Right ventricle myocardium inferior (tissue), 1 donor: ENCODE data around the gene PCED1B. TPM values are rescaled to one million over a fixed set of nuclear protein-coding genes. Genes with fewer than 3 reads are reported as not detected.

Source experiments
- ATAC-seq: fragments of 200-7000 bp; cut with Tn5 transposase; one replicate; pipeline ENCODE4 v1.9.1; 2020; ENCODE audit warnings: mild to moderate bottlenecking, moderate library complexity
- DNase-seq: peaks from one replicate; pipeline ENCODE4 v3.0.0; 2021; ENCODE audit errors: missing footprints
- intact Hi-C: fragments of 100-400 bp; cut with DNase I; formaldehyde crosslinking; loops from one replicate; pipeline ENCODE4 v1.11.0; 2022
- total RNA-seq: library from RNA; stranded (reverse); fragmentation: NEBNext Ultra II Directional; extraction: Animal tissue kit (Norgen Biotek cat#: 25700); gene quantifications from one replicate; pipeline ENCODE4 v1.2.1, GENCODE V29; 2021
- donor health status: DM: no; HTN: yes; CAD: no; lungs with severe emphysema.

Gene PCED1B
- total RNA-seq, 1 donor from 2014 or later: 0.89 TPM

DNA sequence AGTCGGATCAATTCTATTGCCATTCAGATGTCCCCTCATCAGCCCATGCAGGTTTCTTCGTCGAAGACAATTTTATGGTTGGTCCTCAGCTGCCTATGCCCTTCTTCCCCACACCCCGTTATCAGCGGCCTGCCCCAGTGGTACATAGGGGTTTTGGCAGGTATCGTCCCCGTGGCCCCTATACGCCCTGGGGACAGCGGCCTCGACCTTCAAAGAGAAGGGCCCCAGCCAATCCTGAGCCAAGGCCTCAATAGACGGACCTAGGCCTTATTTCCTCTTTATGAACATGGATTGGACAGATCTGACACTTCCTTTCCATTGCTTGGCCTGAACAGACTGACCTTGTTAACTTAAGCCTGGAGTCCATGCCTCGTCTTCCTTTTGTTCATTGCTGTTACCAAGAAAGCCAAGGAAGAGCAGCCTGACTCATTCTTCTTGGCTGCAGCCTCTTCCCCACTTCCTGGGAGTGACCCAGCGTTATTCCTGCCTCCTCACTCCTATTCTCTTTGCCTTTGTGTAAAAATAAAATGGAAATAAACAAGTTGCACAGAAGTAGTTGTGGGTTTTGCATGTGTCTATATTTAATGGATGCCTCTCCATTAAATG lies 156.8 kb downstream of the PCED1B start:
- intact Hi-C loops: no loop called here
- ATAC-seq (peak; percentile 52), DNase-seq (peak; percentile 65)

DNA sequence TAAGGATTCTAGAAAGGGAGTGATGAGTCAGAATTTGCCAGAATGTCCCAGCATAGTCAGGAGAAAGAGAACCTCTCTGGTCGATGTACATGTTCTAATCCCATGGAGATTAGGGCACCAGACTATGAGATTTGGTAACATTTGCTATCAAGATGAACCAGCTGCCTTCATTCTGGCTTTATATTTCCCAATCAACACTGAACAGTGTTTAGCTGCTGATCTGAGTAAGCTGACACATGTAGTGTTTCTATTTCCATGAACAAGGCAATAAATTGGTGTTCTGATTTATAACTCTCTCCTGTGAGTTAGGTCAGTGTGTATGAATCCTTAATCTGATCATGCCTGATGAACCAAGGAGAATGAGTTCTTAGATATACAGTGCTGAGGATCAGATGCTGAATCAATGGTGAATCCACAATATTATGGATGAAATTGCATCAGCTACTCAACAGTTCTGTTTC lies 158.4 kb downstream of the PCED1B start:
- ATAC-seq: peak; percentile 10
- intact Hi-C loops: no loop called here

DNA sequence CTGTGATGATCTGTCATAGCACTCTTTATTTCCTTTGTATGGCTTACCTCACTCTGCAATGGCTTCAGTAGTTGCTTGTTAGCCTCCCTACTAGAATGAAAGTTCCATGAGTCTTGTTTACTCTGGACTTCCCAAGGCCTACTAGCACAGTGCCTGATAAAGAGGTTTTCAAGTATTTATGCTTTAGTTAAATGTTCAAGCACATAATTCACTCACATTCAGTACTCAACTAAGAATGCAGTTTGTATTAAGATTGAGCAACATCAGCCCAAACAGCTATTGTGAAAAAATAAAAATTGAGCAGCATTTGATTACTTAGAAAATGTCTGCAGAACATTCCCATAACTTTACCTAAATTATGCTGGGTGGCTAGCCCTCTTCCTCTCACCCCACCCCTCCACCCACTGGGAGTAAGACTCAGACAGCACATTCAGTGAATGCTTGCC lies 159.3 kb downstream of the PCED1B start:
- ATAC-seq (no peak), DNase-seq (no peak)
- intact Hi-C loops: no loop called here

More for the DNA sequence above, 158.4 kb downstream of the PCED1B start:
- DNase-seq: no peak

DNA sequence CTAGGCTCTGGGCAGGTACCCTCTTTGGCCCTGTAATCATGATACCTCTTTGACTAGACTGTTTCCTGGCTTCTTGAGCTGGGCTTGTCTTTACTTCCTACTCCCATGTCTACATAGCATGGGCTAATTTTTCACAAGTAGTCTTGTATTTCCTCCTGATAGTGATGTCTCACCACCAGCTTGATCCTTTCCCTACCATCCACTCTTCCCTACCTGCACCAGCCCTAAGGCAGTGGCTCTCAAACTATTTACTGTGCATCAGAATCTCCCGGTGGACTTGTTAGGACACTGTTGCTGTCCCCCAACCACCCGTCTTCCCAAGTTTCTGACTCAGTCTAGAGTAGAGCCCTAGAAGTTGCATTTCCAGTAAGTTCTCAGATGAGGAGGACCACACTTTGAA lies 163.0 kb downstream of the PCED1B start:
- DNase-seq: no peak
- intact Hi-C loops: no loop called here
- no peak for ATAC-seq

DNA sequence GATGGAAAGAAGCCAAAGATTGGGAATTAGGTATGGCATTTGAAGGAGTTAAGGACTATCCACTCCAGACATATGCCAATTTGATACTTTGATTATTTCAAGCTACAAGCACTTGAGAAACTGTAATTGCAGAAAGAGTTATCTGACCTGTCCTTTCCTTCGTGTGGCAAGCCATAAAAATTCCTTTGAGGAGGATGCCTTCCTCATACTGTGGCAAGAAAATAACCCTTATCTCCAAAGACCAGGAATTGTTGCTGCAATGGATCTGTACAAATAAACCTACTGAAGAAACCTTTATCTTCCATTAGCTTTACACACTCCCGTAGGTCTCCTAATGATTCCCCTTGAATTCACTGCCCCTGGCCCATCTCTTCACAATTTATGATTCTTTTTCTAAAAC lies 165.4 kb downstream of the PCED1B start:
- DNase-seq (no peak), ATAC-seq (no peak)
- intact Hi-C loops: no loop called here

DNA sequence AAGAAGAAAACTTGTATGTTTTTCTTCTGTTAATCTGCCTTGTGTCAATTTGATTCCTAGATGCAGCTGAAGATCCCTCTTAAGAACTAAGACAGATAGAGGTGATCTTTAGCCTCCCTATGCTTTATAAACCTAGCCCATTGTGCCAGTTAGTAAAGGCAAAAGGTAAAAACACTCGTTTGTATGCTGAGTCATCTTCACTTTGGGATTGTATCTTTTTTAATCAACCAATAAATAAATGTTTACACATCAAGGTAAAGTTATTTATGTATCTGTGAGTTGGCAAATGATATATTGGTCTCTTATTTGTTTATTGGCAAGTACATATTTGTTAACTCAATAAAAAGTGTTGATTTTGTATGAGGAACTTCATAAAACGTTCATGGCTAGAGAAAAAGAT lies 166.2 kb downstream of the PCED1B start:
- intact Hi-C loops: no loop called here
- DNase-seq: no peak
- ATAC-seq: no peak

DNA sequence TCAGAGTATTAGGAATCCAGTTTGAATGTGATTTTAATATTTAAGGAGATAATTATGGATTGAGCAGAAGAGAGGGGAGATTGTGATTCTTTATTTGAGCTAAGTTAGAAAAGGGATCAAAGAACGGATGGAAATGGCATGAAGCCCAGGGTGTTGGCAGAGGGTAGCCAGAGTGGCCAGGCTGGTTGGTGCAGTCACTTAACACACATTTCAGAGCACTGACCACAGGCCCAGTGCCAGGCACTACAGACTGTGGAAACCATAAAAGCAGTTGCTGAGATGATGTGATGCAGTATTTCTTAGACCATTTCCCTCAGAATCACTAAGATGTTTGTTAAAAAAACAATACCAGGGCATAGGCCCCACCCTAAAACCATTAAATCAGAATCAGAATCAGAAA lies 168.0 kb downstream of the PCED1B start:
- DNase-seq (no peak), ATAC-seq (no peak)
- intact Hi-C loops: no loop called here

DNA sequence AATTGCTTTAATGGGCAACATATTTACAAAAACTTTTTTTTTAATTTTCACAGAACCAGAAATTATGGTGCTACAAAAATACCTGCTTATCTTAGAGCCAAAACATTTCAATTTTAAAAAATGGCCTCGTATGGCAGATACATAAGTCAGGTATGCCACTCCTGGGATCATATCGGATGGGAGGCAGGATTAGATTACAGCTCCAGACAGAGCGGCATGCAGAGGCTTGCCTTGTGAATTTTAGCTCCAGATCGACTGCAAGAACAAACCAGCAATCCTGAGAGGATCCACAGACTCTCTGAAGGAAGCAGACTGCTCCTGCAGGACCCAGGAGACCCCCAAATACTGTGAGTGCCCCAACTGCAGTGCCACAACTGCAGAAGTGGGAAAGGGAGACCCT lies 169.7 kb downstream of the PCED1B start:
- ATAC-seq (no peak), DNase-seq (no peak)
- intact Hi-C loops: no loop called here

DNA sequence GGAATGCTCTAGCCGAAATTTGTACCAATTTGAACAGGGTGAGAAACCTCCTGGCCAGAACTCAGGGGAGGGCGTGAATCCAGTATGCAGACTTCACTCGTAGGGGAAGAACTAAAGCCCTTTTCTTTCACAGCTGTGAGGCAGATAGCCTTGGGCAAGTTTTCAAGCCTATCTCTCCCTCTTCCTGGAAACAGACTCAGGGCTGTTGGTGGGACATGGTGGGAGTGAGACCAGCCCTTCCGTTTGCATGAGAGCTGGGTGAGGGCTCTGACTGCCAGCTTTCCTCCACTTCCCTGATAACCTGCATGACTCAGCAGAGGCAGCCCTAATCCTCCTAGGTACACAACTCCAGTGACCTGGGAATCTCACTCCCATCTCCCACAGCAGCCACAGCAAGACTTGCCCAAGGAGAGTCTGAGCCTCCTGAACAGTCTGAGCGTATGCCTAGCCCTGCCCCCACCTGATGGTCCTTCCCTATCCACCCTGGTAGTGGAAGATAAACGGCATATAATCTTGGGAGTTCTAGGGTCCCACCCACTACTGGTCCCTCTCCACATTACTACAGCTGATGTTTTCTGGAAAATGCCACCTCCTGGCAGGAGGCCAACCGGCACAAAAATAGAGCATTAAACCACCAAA lies 170.4 kb downstream of the PCED1B start:
- DNase-seq (no peak), ATAC-seq (no peak)
- intact Hi-C loops: no loop called here

DNA sequence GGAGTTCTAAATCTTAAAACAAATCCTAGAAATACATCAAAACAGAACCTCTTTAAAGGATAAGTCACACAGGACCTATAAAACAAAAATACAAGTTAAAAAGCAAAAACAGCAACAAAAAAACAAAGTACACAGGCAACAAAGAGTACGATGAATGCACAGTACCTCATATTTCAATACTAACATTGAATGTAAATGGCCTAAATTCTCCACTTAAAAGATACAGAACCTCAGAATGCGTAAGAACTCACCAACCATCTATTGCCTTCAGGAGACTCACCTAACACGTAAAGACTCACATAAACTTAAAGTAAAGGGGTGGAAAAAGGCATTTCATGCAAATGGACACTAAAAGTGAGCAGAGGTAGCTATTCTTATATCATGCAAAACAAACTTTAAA lies 172.5 kb downstream of the PCED1B start:
- intact Hi-C loops: no loop called here
- ATAC-seq (no peak), DNase-seq (no peak)

DNA sequence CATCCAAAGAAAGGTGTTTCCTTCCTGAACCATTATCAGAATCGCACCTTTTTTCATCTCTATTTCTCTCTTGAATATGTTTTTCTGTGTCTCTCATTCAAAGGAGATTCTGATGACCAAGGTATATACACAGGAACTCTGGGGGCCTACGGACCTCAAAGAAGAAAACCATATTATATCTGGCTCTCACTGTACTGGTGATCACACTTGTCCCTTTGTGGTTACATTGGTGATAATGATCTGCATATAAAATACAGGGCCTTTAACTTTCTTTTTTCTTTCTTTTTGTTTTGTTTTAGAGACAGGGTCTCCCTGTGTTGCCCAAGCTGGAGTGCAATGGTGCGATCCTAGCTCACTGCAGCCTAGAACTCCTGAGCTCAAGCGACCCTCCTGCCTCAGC lies 185.5 kb downstream of the PCED1B start:
- no peak for DNase-seq
- intact Hi-C loops: no loop called here
- no peak for ATAC-seq

DNA sequence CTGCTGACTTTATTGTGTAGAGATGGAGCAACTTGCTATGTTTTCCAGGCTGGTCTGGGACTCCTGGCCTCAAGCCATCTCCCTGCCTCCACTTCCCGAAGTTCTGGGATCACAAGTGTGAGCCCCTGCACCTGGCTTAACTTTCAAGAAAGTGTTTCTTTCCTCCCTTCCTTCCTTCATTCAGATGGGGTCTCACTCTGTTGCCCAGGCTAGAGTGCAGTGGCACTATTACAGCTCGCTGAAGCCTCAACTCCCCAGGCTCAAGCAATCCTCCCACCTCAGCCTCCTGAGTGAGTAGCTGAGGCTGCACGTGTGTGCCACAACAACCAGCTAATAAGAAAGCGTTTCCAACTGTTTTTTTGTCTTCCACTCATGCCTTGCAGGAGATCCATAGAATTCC lies 186.0 kb downstream of the PCED1B start:
- no peak for DNase-seq
- intact Hi-C loops: no loop called here
- ATAC-seq: no peak

DNA sequence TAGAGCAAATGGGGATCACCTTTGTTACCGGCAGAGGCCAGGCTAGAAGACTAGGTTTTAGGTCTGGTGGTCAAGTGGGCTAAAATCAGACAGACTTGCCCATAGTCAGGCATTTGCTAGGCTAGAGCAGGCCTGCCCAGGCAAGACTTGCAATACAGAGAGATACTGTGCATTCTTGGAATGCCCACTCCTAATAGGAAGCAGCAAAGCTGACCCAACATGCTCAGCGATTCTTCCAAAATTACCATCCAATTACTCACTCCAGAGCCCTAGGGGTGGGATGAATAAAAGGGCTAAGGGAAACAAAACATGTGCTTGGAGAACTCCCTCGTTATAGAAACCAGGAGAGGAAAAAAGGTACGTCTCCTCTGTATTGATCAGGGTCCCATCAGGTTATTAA lies 188.2 kb downstream of the PCED1B start:
- intact Hi-C loops: no loop called here
- DNase-seq (no peak), ATAC-seq (no peak)

DNA sequence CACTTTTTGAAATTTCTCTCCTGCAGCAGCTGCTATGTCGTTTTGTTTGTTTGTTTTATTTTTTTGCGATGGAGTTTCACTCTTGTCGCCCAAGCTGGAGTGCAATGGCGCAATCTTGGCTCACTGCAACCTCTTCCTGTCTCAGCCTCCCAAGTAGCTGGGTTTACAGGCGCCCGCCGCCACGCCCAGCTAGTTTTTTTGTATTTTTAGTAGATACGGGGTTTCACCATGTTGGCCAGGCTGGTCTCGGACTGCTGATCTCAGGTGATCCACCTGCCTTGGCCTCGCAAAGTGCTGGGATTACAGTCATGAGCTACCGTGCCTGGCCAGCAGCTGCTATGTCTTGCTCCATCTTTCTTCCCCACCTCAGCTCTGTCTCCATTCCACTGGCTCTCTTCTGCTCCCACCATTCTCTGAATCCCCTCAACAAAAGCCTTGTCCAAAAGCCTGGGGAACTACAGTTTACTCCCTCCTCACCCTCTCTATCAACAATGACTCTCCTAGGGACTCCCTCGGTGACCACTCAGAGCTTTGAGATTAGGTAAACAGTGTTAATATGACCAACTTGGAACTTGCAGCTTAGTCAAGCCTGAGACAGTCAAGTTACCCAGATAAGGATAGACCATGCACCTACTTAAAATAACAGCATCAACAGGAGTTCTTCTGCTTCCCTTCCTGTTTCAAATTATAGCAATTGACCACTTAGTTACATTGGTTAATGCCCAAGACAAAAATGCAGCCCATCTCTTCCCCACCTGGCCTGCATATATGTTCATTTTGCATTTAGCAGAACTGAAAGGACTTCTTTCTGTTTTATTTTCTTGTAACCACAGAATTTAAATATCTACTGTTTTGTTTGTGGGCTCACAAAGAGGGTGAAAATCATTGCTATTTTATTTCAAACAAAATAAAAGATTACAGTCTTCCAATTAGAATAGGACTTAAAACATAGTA lies 189.4 kb downstream of the PCED1B start:
- ATAC-seq (no peak), DNase-seq (no peak)
- intact Hi-C loops: no loop called here

DNA sequence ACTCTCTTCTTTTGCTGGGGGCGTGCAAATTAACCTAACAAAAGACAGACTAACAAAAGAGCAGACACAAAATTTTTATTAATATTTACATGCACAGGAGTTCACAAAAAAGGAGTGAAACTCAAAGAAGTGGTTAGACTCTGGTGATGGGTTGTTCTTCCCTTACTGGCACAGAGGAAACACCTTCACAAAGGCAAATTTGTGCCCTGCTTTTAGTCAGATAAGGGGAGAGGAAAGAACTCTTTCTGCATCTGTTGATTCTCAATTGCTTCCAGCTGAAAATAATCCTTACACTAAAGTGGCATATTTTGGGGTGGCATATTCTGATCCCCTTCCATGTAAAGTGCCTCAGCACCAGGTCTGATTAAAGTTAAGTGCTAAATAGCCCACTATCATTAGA lies 190.5 kb downstream of the PCED1B start:
- ATAC-seq (no peak), DNase-seq (no peak)
- intact Hi-C loops: no loop called here

DNA sequence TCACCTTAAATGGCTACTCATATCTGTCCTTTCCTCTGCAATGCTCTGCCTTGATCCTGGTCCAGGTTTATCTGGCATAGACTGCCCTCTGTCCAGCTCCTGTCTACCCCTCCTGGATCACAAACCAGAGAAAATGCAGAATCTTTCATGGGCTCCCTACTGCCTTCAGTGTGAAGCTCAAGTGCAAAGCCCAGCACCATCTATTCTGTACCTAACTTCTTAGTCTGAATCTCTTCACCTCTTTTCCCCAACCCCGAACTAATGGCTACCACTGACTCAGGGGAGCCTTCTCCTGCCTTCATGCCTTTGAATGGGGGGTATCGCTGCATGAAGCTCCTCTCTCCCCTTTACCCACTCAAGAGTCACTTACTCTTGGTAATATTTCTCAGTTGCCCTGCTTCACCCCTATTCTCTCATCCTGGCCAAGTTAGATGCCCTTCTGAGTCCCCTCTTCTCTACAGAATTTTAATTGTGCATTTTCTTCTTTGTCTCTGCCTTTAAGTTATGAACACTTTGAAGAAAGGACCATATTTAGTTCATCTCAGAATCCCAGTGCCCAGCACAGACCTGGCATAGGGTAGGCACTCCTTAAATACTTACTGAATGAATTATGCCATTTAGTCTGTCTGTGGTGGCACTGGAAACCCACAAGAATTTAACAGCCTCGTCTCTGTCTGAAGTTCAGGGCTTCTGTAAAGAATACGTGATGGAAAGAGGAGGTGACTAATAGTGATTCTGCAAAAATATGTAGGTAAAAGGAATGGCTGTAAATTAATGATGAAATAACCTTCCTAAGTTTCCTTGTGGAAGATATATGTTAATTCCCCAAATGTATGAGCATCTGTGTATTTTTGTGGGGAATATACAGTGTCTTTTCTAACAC lies 191.6 kb downstream of the PCED1B start:
- intact Hi-C loops: no loop called here
- ATAC-seq (no peak), DNase-seq (no peak)

DNA sequence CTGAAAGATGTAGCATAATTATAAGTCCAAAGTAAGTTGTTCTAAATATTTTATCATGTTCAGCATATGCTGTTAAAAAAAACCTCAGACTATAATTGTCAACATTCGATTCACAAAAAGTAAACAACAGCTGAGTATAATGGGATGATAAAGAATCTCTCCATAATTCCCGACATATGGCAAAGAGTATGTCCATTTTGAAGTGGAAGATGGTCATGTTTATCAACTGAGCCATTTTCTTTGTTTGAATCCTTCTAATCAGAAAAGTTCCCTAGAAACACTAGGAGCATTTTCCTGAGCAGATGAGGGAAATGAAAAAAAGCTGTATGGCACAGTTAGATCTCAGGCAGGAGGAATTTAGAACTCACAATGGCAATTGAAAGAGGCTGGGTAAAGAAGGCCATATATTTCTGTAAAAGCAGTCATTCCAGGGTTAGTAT lies 192.4 kb downstream of the PCED1B start:
- no peak for DNase-seq

DNA sequence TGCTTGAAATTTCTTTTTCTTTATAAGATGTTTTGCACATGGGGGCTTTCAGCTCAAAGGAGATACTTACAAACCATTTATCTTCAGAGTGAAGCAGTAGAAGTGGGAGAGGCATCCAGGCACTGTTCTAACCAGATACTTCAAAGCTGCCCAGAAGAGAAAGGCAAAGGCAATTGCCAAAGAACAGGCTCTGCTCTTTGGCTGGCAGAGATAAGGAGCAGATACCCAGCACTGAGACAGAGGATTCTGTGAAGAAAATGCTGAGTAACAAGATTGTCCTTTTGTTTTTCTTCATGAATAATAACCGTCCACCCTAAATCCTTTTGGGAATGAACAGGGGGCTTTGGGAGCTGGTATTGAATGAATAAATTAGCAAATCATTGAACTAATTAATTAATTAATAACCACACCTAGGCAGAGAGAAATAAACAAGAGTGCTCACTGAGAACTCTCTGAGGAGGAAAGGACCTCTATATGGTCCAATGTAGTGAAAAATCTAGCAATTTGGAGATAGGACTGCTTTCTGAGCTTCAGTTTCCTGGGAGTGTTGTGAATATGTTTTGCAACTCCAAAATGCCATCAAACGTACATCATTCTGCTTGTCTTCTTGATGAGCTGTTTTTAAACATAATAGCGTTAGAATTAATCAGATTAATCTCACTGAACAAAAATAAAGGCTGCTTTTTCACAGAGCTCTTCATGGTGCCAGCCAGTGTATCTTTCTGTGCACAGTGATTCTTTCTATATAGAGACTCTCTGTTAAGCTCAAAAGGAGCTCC lies 193.2 kb downstream of the PCED1B start:
- DNase-seq: no peak
- ATAC-seq: no peak
- intact Hi-C loops: no loop called here

More for the DNA sequence above, 192.4 kb downstream of the PCED1B start:
- intact Hi-C loops: no loop called here
- no peak for ATAC-seq
